Myometrial cell (primary cell): ENCODE measurements around the gene GLTP. TPM values are rescaled to one million over a fixed set of nuclear protein-coding genes. Genes with fewer than 3 reads are reported as not detected.

Experiments used
- total RNA-seq: library from RNA; depleted of rRNA; stranded (reverse); fragments of >200 nt; gene quantifications from 2 replicates; pipeline ENCODE4 v1.2.3, GENCODE V29; 2015

Gene GLTP
- 60.6 and 67.7 TPM in 2 replicates for total RNA-seq

GRCh38 chr12:109880043-109880931, at the start of gene GLTP:
GLTP (minus strand) TSS chr12:109880541; CDS start chr12:109880374, 167 bp downstream.

GRCh38 chr12:109899783-109900751, 19.7 kb upstream of the GLTP start, which contains the start of gene TCHP:
TCHP (plus strand) TSS chr12:109900274; CDS start chr12:109903027, 2,753 bp downstream.

GRCh38 chr12:109833307-109834189, 46.8 kb downstream of the GLTP start, which contains the start of gene TRPV4:
TRPV4 (minus strand) TSS chr12:109833398; CDS start chr12:109814796, 18,602 bp downstream.

Other genes starting within 250 kb of the GLTP start
- 0.58 and 0.71 TPM in 2 replicates for gene FAM222A, start 166.7 kb downstream of the GLTP start, total RNA-seq
- 2.5 and 2.6 TPM in 2 replicates for gene TRPV4, start 47.1 kb downstream of the GLTP start, total RNA-seq
- 14.4 and 17.0 TPM in 2 replicates for gene TCHP, start 19.7 kb upstream of the GLTP start, total RNA-seq
- 16.7 and 26.9 TPM in 2 replicates for gene GIT2, start 115.8 kb upstream of the GLTP start, total RNA-seq
- gene ANKRD13A, start 118.9 kb upstream of the GLTP start, total RNA-seq: 93.4 and 104 TPM in 2 replicates
- 6.7 and 31.4 TPM in 2 replicates for gene C12orf76, start 168.0 kb upstream of the GLTP start, total RNA-seq
- 13.3 and 13.5 TPM in 2 replicates for gene IFT81, start 243.8 kb upstream of the GLTP start, total RNA-seq